DND-41 (cell line): ENCODE results near the gene RAB30.

Experiments
- ATAC-seq: fragments of 200-7000 bp; cut with Tn5 transposase; 3 replicates; pipeline ENCODE4 v1.9.1; 2021; ENCODE audit warnings: low read depth; ENCODE audit not compliant: insufficient read depth
- DNase-seq: peaks from one replicate; pipeline ENCODE4 v3.0.0-alpha.2; 2020
- H2AFZ ChIP-seq: 2 replicates; pipeline ENCODE4 v1.6.0; 2012; ENCODE audit warnings: low read depth, low read length
- H3K27ac ChIP-seq: 2 replicates; pipeline ENCODE4 v1.5.1; 2012; ENCODE audit warnings: low read length, inconsistent platforms
- H3K27me3 ChIP-seq: fragments of 200-600 bp; sonication (generic); 2 replicates; pipeline ENCODE4 v1.6.0; 2012; ENCODE audit warnings: low read length, mild to moderate bottlenecking, inconsistent platforms; ENCODE audit not compliant: insufficient read depth, poor library complexity
- H3K36me3 ChIP-seq: 2 replicates; pipeline ENCODE4 v1.5.1; 2012; ENCODE audit warnings: low read length, inconsistent platforms; ENCODE audit not compliant: insufficient read depth
- H3K4me1 ChIP-seq: 2 replicates; pipeline ENCODE4 v1.5.1; 2012; ENCODE audit warnings: mild to moderate bottlenecking, low read length; ENCODE audit not compliant: insufficient read depth
- H3K4me2 ChIP-seq: 2 replicates; pipeline ENCODE4 v1.6.0; 2012; ENCODE audit warnings: mild to moderate bottlenecking, moderate library complexity, low read length, inconsistent platforms; ENCODE audit not compliant: insufficient read depth
- H3K4me3 ChIP-seq, 2 experiments: fragments of 200-600 bp in 1 of 2; shearing (Covaris generic) in 1 of 2; 2 replicates each; pipeline ENCODE4 v1.5.1; 2012 to 2016; ENCODE audit warnings: inconsistent platforms in 2 of 2, low read length in 2 of 2, mild to moderate bottlenecking in 2 of 2, low read depth in 1 of 2, moderate library complexity in 1 of 2
- H3K79me2 ChIP-seq: 2 replicates; pipeline ENCODE4 v1.6.0; 2012; ENCODE audit warnings: low read length, inconsistent platforms; ENCODE audit not compliant: insufficient read depth
- H3K9ac ChIP-seq: 2 replicates; pipeline ENCODE4 v1.6.0; 2012; ENCODE audit warnings: low read depth, mild to moderate bottlenecking, inconsistent platforms, low read length, moderate library complexity
- H3K9me3 ChIP-seq: 2 replicates; pipeline ENCODE4 v1.5.1; 2012; ENCODE audit warnings: low read length, moderate library complexity, mild to moderate bottlenecking, inconsistent platforms; ENCODE audit not compliant: insufficient read depth, severe bottlenecking
- H4K20me1 ChIP-seq: 2 replicates; pipeline ENCODE4 v1.6.0; 2012; ENCODE audit warnings: low read length; ENCODE audit not compliant: insufficient read depth
- EZH2 ChIP-seq: IDR thresholded peaks from 3 replicates; pipeline ENCODE4 v1.6.1; 2012; ENCODE audit warnings: borderline replicate concordance, low read depth, mild to moderate bottlenecking, moderate library complexity, low read length, inconsistent platforms; ENCODE audit not compliant: severe bottlenecking
- TF ChIP-seq, protein P1 (sequence below): IDR thresholded peaks from 2 replicates; pipeline ENCODE4 v1.5.1; 2012; ENCODE audit warnings: borderline replicate concordance, low read length, moderate library complexity, mild to moderate bottlenecking; ENCODE audit not compliant: poor library complexity, severe bottlenecking; ENCODE audit errors: extremely low read depth

The RAB30 gene

GRCh38 chr11:83021780-83022125 is 49.9 kb downstream of the RAB30 start:
- Histone ChIP-seq H4K20me1 (no peaks in the 10 kb centered on the region), H3K79me2 (no peaks in the 10 kb centered on the region), H3K36me3 (no peaks in the 10 kb centered on the region), H3K4me3 (no peak overlapping the region), H3K9me3 (no peaks in the 10 kb centered on the region), H3K27me3 (no peaks in the 10 kb centered on the region), H3K27ac (no peak overlapping the region), H2AFZ (no peak overlapping the region), H3K9ac (no peak overlapping the region), H3K4me1 (peaks cover 8% of the 10 kb centered on the region), H3K4me2 (no peak overlapping the region)
- ATAC-seq (no peak), DNase-seq (no peak)
- TF ChIP-seq EZH2: no peak
- TF ChIP-seq, protein P1, sequence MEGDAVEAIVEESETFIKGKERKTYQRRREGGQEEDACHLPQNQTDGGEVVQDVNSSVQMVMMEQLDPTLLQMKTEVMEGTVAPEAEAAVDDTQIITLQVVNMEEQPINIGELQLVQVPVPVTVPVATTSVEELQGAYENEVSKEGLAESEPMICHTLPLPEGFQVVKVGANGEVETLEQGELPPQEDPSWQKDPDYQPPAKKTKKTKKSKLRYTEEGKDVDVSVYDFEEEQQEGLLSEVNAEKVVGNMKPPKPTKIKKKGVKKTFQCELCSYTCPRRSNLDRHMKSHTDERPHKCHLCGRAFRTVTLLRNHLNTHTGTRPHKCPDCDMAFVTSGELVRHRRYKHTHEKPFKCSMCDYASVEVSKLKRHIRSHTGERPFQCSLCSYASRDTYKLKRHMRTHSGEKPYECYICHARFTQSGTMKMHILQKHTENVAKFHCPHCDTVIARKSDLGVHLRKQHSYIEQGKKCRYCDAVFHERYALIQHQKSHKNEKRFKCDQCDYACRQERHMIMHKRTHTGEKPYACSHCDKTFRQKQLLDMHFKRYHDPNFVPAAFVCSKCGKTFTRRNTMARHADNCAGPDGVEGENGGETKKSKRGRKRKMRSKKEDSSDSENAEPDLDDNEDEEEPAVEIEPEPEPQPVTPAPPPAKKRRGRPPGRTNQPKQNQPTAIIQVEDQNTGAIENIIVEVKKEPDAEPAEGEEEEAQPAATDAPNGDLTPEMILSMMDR: no peak

DNA sequence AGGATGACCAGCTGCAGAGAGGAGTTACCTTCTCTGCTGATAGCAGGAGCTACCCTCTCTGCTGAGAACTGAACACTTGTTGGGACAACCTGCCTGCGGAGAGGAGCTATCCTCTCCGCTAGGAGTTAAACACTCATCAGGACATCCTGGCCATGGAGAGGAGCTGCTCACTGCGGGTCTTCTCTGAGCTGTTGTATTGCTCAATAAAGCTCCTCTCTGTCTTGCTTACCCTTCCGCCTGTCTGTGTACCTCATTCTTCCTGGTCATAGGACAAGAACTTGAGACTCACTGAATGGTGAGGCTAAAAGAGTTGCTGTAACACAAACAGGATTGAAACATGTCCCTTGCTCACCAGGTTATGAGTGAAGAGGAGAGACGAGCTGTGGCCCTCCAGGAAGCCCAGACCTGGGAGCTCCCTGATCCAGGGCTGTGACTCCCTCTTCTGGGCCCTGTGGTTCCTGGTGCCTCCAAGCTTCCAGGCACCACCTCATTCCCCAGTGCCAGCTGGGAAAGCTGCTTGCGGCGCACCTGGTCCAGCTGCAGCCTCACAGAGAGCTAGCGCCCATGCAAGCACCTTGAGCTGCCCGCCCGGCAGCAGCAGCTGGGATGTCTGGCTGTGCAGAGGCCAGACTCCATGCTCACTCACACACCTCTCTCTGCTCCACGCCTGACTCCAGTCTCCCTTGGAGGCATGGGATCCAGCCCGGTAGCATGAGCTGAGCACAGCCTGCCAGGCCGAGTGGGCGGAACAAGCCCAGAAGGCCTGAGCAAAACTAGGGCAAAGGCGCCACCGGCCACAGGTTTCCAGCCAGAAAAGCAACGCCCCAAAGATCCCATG is 50.5 kb downstream of the RAB30 start:
- Histone ChIP-seq H3K9ac (no peak overlapping the region), H3K27me3 (no peaks in the 10 kb centered on the region), H3K4me3 (no peak overlapping the region), H3K9me3 (no peaks in the 10 kb centered on the region), H4K20me1 (no peaks in the 10 kb centered on the region), H3K27ac (no peak overlapping the region), H3K4me1 (peaks cover 8% of the 10 kb centered on the region), H3K79me2 (no peaks in the 10 kb centered on the region), H2AFZ (no peak overlapping the region), H3K4me2 (no peak overlapping the region), H3K36me3 (no peaks in the 10 kb centered on the region)
- no peak for ATAC-seq
- no peak for DNase-seq
- TF ChIP-seq EZH2: no peak
- TF ChIP-seq, protein P1: no peak

DNA sequence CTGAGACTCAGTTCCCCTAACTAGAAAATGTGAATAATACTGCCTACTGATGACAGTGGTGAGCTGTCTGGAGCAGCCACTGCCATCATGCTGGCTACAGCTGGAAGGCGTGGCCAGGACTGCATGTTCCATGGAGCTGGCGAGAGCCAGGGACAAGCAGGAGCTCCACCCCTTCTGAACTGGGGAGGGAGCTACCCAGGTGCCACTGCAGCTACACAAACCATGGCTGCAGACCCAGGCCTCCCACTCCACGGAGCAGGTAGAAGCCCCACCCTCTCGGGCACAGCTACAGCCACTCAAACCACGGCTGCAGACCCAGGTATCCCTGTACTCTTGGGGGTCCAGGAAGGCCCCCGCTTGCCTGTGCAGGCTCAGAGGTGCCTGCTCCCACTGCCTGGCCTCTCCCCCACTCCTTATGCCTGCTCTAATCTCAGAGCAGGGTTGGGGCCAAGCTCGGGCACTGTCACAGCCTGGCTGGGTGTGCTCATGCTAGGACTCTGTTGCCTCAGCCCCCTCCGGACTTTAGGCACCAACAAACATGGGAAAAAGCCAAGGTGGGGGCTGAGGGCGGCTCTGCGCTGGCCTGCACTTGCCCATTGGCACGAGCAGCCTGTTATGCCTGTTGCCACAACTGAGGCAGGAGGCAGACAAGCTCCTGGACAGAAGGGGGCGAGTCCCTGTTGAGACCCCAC is 51.7 kb downstream of the RAB30 start:
- H4K20me1 ChIP-seq: no peaks in the 10 kb centered on the region
- no peak for ATAC-seq
- H2AFZ ChIP-seq: no peak overlapping the region
- no peaks in the 10 kb centered on the region for H3K79me2 ChIP-seq
- H3K27me3 ChIP-seq: no peaks in the 10 kb centered on the region
- no peaks in the 10 kb centered on the region for H3K9me3 ChIP-seq
- no peak overlapping the region for H3K4me2 ChIP-seq
- TF ChIP-seq EZH2: no peak
- TF ChIP-seq, protein P1: no peak
- no peaks in the 10 kb centered on the region for H3K36me3 ChIP-seq
- no peak overlapping the region for H3K27ac ChIP-seq
- no peak overlapping the region for H3K9ac ChIP-seq
- peaks cover 8% of the 10 kb centered on the region for H3K4me1 ChIP-seq
- H3K4me3 ChIP-seq: no peak overlapping the region
- DNase-seq: no peak
